Left ventricle myocardium inferior (tissue), 1 donor: ENCODE measurements around the gene SBK1. TPM values are rescaled to one million over a fixed set of nuclear protein-coding genes. Genes with fewer than 3 reads are reported as not detected.

ENCODE experiments used
- DNase-seq: peaks from one replicate; pipeline ENCODE4 v3.0.0-alpha.2; 2020
- H3K27ac ChIP-seq: fragments of 200-600 bp; replicated peaks from 2 replicates; pipeline ENCODE4 v1.8.0; 2021
- H3K27me3 ChIP-seq: fragments of 200-600 bp; 2 replicates; pipeline ENCODE4 v1.8.0; 2021; ENCODE audit warnings: low read depth
- H3K36me3 ChIP-seq: fragments of 200-600 bp; 2 replicates; pipeline ENCODE4 v1.8.0; 2021
- H3K4me1 ChIP-seq: fragments of 200-600 bp; 2 replicates; pipeline ENCODE4 v1.8.0; 2021
- H3K4me3 ChIP-seq: fragments of 200-600 bp; 2 replicates; pipeline ENCODE4 v1.8.0; 2021; ENCODE audit warnings: mild to moderate bottlenecking, moderate library complexity
- H3K9me3 ChIP-seq: fragments of 200-600 bp; replicated peaks from 2 replicates; pipeline ENCODE4 v1.8.0; 2021
- intact Hi-C: fragments of 100-400 bp; cut with micrococcal nuclease; formaldehyde crosslinking; loops from one replicate; pipeline ENCODE4 v1.11.0; 2022
- total RNA-seq: library from RNA; stranded (reverse); fragmentation: NEBNext Ultra II Directional; extraction: Animal tissue kit (Norgen Biotek cat#: 25700); gene quantifications from one replicate; pipeline ENCODE4 v1.2.1, GENCODE V29; 2021
- TF ChIP-seq, protein P1 (sequence below): fragments of 200-600 bp; IDR thresholded peaks from 2 replicates; pipeline ENCODE4 v1.8.0; 2021; ENCODE audit warnings: antibody characterized with exemption, mild to moderate bottlenecking, borderline replicate concordance
- donor health status: DM: no; HTN: yes; CAD: no; lungs with severe emphysema.

The SBK1 gene
- total RNA-seq, 1 donor from 2014 or later, result 2.3 TPM

DNA sequence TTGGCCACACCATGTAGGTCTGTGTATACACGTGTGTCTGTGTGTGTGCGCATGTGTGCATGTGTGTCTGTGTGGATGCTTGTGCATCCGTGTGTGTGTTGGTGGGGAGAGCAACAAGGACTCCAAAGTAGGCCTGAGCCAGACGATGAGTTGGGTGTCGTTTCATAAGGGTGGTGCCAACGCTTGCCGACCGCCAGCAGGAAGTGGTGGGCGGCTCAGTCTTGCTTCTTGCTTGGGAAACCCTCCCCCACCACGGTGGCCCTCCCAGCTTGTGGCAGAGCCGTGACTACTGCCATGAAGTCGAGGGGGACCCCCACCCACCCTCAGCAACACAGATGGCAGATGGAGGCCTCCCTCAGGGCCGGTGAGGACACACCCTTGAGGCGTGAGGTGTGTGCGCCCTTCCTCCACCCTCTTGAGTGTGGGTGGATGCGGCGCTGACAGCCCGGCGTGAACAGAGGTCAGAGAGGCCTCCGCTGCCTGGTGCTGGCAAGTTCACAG lies 17.5 kb downstream of the SBK1 start:
- intact Hi-C loops, result no loop called here
- Histone ChIP-seq H3K36me3 (no peaks in the 10 kb centered on the region), H3K27me3 (peaks cover 11% of the 10 kb centered on the region), H3K4me3 (no peak overlapping the region), H3K4me1 (peaks cover 21% of the 10 kb centered on the region), H3K9me3 (no peaks in the 10 kb centered on the region), H3K27ac (peak overlapping the region; percentile 44)
- peak; percentile 35 for DNase-seq
- TF ChIP-seq, protein P1, sequence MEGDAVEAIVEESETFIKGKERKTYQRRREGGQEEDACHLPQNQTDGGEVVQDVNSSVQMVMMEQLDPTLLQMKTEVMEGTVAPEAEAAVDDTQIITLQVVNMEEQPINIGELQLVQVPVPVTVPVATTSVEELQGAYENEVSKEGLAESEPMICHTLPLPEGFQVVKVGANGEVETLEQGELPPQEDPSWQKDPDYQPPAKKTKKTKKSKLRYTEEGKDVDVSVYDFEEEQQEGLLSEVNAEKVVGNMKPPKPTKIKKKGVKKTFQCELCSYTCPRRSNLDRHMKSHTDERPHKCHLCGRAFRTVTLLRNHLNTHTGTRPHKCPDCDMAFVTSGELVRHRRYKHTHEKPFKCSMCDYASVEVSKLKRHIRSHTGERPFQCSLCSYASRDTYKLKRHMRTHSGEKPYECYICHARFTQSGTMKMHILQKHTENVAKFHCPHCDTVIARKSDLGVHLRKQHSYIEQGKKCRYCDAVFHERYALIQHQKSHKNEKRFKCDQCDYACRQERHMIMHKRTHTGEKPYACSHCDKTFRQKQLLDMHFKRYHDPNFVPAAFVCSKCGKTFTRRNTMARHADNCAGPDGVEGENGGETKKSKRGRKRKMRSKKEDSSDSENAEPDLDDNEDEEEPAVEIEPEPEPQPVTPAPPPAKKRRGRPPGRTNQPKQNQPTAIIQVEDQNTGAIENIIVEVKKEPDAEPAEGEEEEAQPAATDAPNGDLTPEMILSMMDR, result no peak

DNA sequence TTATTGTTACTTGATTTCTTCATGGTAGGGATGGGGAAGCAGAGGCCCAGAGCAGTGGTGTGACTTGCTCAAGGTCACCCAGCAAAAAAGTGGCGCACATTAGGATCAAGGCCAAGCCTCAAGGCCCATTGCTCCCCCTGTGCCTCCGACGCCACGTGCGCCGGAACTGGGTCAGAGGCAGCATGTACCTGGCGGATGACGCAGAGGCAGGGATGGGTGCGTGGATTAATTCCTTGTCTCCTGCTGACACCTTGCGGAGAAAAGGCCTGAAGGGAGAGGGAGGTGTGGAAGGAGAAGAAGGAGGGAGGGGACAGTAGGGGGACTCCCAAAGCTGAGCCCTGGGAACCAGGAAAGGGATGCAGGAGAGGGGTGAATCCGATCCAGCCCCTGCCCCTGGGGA lies 18.5 kb downstream of the SBK1 start:
- Histone ChIP-seq H3K27ac (no peak overlapping the region), H3K4me3 (no peak overlapping the region), H3K4me1 (peaks cover 21% of the 10 kb centered on the region), H3K36me3 (no peaks in the 10 kb centered on the region), H3K9me3 (no peaks in the 10 kb centered on the region), H3K27me3 (peaks cover 13% of the 10 kb centered on the region)
- intact Hi-C loops, result no loop called here
- DNase-seq, result no peak
- TF ChIP-seq, protein P1, result no peak

DNA sequence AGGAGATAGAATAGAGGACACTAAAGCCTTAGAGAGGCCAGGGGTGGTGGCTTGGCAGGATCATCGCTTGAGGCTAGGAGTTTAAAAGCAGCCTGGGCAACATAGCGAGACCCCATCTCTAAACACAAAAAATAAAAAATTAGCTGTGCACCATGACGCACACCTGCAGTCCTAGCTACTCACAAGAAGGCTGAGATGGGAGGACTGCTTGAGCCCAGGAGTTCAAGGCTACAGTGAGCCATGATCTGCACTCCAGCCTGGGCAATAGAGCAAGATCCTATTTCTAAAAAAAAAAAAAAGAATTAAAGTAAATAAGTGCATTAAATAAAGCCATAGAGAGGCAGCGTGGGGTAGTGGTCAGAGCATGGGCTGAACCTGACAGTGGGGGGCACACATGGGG lies 19.1 kb downstream of the SBK1 start:
- intact Hi-C loops, result no loop called here
- Histone ChIP-seq H3K4me3 (no peak overlapping the region), H3K4me1 (peaks cover 21% of the 10 kb centered on the region), H3K36me3 (no peaks in the 10 kb centered on the region), H3K27ac (no peak overlapping the region), H3K27me3 (peaks cover 13% of the 10 kb centered on the region), H3K9me3 (no peaks in the 10 kb centered on the region)
- TF ChIP-seq, protein P1, result no peak
- no peak for DNase-seq

DNA sequence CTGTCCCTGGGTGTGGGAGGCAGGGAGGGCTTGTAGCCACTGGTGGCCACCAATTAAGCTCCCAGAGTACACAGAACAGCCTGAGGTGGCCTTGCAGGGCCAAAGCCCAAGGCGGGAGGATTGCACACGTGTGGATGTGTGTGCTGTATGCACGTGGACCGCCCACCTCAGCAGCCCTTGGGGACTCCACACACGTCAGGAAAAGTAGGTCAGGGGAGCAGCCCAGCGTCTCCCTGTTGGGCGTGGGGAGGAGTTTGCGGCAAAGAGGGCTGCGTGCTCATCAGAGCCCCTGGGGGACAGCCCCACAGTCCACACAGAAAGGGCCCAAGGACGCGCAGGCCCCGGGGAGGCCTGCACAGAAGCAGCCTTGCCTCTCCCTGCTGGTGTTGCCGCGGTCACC lies 19.6 kb downstream of the SBK1 start:
- DNase-seq, result no peak
- H3K9me3 ChIP-seq, result no peaks in the 10 kb centered on the region
- no peaks in the 10 kb centered on the region for H3K36me3 ChIP-seq
- TF ChIP-seq, protein P1, result no peak
- peaks cover 13% of the 10 kb centered on the region for H3K27me3 ChIP-seq
- no peak overlapping the region for H3K27ac ChIP-seq
- intact Hi-C loops, result no loop called here
- peaks cover 21% of the 10 kb centered on the region for H3K4me1 ChIP-seq
- no peak overlapping the region for H3K4me3 ChIP-seq

DNA sequence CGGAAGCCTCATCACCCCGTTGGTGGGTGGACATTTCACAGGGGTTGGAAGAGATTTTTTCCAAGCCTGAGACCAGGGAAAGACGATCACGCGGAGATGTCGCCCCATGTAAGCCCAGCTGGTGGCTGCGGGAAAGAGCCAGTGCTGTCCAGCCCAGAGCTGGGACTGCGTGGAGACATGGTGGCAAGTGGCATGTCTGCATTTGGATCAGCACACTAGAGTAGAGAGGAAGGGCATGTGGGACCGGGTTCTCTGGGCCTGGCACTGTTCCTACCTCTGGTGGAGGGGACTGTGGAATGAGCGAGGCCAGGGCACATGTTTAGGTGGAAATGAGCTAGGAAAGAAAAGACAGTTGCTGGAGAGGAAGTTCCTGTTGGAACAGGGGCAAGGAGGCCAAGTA lies 20.0 kb downstream of the SBK1 start:
- DNase-seq, result no peak
- no peak overlapping the region for H3K27ac ChIP-seq
- peaks cover 21% of the 10 kb centered on the region for H3K4me1 ChIP-seq
- intact Hi-C loops, result no loop called here
- no peak overlapping the region for H3K4me3 ChIP-seq
- TF ChIP-seq, protein P1, result no peak
- H3K9me3 ChIP-seq, result no peaks in the 10 kb centered on the region
- H3K36me3 ChIP-seq, result no peaks in the 10 kb centered on the region
- peaks cover 11% of the 10 kb centered on the region for H3K27me3 ChIP-seq

DNA sequence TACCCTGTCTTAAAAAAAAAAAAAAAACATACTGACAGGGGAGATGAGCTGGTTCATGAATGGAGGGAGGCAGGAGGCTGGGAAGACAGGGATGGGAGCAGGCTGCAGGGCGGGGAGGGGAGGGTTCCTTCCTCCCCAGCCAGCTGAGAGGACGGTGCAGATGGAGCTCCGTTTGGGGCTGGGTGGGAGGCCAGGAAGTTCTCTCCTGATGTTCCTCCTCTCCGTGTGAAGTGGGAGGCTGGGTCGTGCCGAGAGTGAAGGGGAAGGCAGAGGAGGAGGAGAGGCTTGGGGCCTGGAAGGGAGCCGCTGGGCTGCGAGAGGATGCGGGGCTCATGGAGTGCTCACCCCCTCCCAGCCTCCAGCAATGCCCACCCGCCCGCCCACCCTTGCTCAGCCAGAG lies 21.3 kb downstream of the SBK1 start:
- Histone ChIP-seq H3K27me3 (peaks cover 8% of the 10 kb centered on the region), H3K4me1 (peaks cover 21% of the 10 kb centered on the region), H3K4me3 (no peak overlapping the region), H3K27ac (no peak overlapping the region), H3K36me3 (no peaks in the 10 kb centered on the region), H3K9me3 (no peaks in the 10 kb centered on the region)
- TF ChIP-seq, protein P1, result no peak
- DNase-seq, result no peak
- intact Hi-C loops, result no loop called here
